DOHH2 (cell line): Measurements from ENCODE around the gene LRGUK.

Source experiments
- H3F3A ChIP-seq: fragments of 200-600 bp; sonication (generic), shearing (Covaris generic); 2 replicates; pipeline ENCODE4 v1.6.0; 2016; ENCODE audit warnings: antibody characterized with exemption, mild to moderate bottlenecking; ENCODE audit not compliant: control insufficient read depth, insufficient read depth
- H3K27ac ChIP-seq: fragments of 200-600 bp; sonication (generic); 2 replicates; pipeline ENCODE4 v1.5.1; 2014; ENCODE audit warnings: low read depth, mild to moderate bottlenecking, low read length, moderate library complexity
- H3K27me3 ChIP-seq: fragments of 200-600 bp; sonication (generic); 2 replicates; pipeline ENCODE4 v1.6.1; 2014; ENCODE audit warnings: mild to moderate bottlenecking, low read length, mixed read lengths; ENCODE audit not compliant: control insufficient read depth
- H3K36me3 ChIP-seq: fragments of 200-600 bp; sonication (generic); 2 replicates; pipeline ENCODE4 v1.6.1; 2014; ENCODE audit warnings: mild to moderate bottlenecking, low read length, moderate library complexity, mixed read lengths; ENCODE audit not compliant: control insufficient read depth
- H3K4me1 ChIP-seq: fragments of 200-600 bp; sonication (generic); 2 replicates; pipeline ENCODE4 v1.6.1; 2014; ENCODE audit warnings: mild to moderate bottlenecking, low read length, mixed read lengths; ENCODE audit not compliant: control insufficient read depth
- H3K4me2 ChIP-seq: fragments of 200-600 bp; sonication (generic); 2 replicates; pipeline ENCODE4 v1.6.0; 2014; ENCODE audit warnings: mild to moderate bottlenecking, low read length, moderate library complexity
- H3K4me3 ChIP-seq: fragments of 200-600 bp; sonication (generic); 2 replicates; pipeline ENCODE4 v1.5.1; 2014; ENCODE audit warnings: mild to moderate bottlenecking, low read length, mixed read lengths
- H3K79me2 ChIP-seq: fragments of 200-600 bp; sonication (generic); 2 replicates; pipeline ENCODE4 v1.6.1; 2014; ENCODE audit warnings: mild to moderate bottlenecking, low read length, mixed read lengths; ENCODE audit not compliant: control insufficient read depth
- H3K9me2 ChIP-seq: fragments of 200-600 bp; sonication (generic); replicated peaks from 2 replicates; pipeline ENCODE4 v1.6.1; 2014; ENCODE audit warnings: mild to moderate bottlenecking, low read length, mixed read lengths; ENCODE audit not compliant: control insufficient read depth
- H3K9me3 ChIP-seq: fragments of 200-600 bp; sonication (generic); 2 replicates; pipeline ENCODE4 v1.6.1; 2014; ENCODE audit warnings: antibody characterized with exemption, low read length, mixed read lengths; ENCODE audit not compliant: control insufficient read depth, insufficient read depth
- H4K20me1 ChIP-seq: fragments of 200-600 bp; sonication (generic); 2 replicates; pipeline ENCODE4 v1.6.0; 2014; ENCODE audit warnings: low read depth, mild to moderate bottlenecking, antibody characterized with exemption, low read length, moderate library complexity; ENCODE audit not compliant: control insufficient read depth, insufficient read depth
- EZH2phosphoT487 ChIP-seq: fragments of 200-600 bp; sonication (generic); IDR thresholded peaks from 2 replicates; pipeline ENCODE4 v1.6.1; 2017; ENCODE audit warnings: borderline replicate concordance, mild to moderate bottlenecking, antibody characterized with exemption, low read length, moderate library complexity, mixed read lengths
- TF ChIP-seq, protein P1 (sequence below): fragments of 200-600 bp; sonication (generic); IDR thresholded peaks from one replicate; pipeline ENCODE4 v1.5.1; 2014; ENCODE audit warnings: antibody characterized with exemption, mild to moderate bottlenecking, low read depth, low read length; ENCODE audit not compliant: poor library complexity, severe bottlenecking

LRGUK gene

DNA sequence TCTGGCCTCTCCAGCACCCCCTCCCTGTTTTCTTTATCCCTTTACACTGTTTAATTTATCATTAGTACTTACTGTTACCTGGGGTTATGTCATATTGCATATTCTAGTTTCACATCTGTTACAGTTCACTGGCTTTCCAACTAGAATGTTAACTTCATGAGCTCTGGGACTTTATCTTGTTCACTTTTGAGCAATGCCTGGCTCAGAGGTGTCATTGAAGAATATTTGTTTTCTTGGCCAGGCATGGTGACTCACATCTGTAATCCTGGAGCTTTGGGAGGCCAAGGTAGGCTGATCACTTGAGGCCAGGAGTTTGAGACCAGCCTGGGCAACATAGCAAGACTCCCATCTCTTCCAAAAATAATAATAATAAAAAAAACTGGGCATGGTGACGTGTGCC lies 40.7 kb downstream of the LRGUK start:
- Histone ChIP-seq H3F3A (no peaks in the 10 kb centered on the region), H3K4me3 (no peak overlapping the region), H3K4me1 (no peaks in the 10 kb centered on the region), H4K20me1 (no peaks in the 10 kb centered on the region), H3K27ac (no peak overlapping the region), H3K36me3 (no peaks in the 10 kb centered on the region), H3K4me2 (no peak overlapping the region), H3K79me2 (no peaks in the 10 kb centered on the region), H3K9me3 (no peaks in the 10 kb centered on the region), H3K9me2 (no peaks in the 10 kb centered on the region), H3K27me3 (no peaks in the 10 kb centered on the region)
- TF ChIP-seq, protein P1, sequence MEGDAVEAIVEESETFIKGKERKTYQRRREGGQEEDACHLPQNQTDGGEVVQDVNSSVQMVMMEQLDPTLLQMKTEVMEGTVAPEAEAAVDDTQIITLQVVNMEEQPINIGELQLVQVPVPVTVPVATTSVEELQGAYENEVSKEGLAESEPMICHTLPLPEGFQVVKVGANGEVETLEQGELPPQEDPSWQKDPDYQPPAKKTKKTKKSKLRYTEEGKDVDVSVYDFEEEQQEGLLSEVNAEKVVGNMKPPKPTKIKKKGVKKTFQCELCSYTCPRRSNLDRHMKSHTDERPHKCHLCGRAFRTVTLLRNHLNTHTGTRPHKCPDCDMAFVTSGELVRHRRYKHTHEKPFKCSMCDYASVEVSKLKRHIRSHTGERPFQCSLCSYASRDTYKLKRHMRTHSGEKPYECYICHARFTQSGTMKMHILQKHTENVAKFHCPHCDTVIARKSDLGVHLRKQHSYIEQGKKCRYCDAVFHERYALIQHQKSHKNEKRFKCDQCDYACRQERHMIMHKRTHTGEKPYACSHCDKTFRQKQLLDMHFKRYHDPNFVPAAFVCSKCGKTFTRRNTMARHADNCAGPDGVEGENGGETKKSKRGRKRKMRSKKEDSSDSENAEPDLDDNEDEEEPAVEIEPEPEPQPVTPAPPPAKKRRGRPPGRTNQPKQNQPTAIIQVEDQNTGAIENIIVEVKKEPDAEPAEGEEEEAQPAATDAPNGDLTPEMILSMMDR = no peak
- TF ChIP-seq EZH2phosphoT487 = no peak

- TF ChIP-seq, protein P1 = no peak
- TF ChIP-seq EZH2phosphoT487 = no peak
- no peaks in the 10 kb centered on the region for H3K9me2 ChIP-seq
- no peak overlapping the region for H3K4me2 ChIP-seq
- H3K79me2 ChIP-seq = no peaks in the 10 kb centered on the region
- H3K4me1 ChIP-seq = no peaks in the 10 kb centered on the region
- H3F3A ChIP-seq = no peaks in the 10 kb centered on the region
- H3K27ac ChIP-seq = no peak overlapping the region
- H4K20me1 ChIP-seq = no peaks in the 10 kb centered on the region
- H3K36me3 ChIP-seq = no peaks in the 10 kb centered on the region
- 0 out of 2 replicates have a peak, but pooled peaks cover 2% of the 10 kb centered on the region for H3K27me3 ChIP-seq
- H3K9me3 ChIP-seq = no peaks in the 10 kb centered on the region
- H3K4me3 ChIP-seq = no peak overlapping the region
These were observed 47.7 kb downstream of the LRGUK start for GRCh38 chr7:134174795-134175261.

DNA sequence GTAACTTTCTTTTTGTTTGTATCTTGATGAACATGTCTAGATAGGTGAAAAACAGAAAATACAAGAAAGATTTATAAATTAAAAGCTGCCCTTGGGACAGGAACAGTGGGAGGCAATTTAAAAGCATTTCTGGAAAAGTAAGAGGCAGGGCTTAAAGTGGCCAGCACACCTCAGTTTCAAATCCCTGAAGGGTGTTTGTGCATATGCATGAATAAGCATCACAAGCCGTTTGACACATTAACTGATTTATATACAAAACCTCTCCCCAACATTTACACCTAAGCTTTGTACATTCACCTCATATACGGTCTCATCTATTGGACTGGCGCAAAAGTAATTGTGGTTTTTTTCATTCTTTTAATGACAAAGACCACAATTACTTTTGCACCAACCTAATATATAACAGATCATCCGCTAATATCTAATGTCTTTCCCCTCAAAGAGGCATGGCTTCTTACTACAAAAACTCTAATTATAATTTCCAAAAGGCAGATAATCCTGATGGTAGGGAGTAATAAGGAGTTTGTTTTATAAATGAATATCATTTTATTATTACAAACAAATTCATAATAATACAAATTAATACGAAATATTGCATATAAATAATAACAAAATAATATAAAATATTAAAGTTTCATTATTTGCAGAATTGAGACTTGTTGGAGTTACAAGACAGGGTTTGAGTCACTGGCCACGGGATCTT lies 48.3 kb downstream of the LRGUK start:
- no peaks in the 10 kb centered on the region for H3F3A ChIP-seq
- H3K4me1 ChIP-seq = no peaks in the 10 kb centered on the region
- TF ChIP-seq EZH2phosphoT487 = no peak
- TF ChIP-seq, protein P1 = no peak
- no peak overlapping the region for H3K4me2 ChIP-seq
- 0 out of 2 replicates have a peak, but pooled peaks cover 2% of the 10 kb centered on the region for H3K27me3 ChIP-seq
- no peaks in the 10 kb centered on the region for H4K20me1 ChIP-seq
- H3K9me2 ChIP-seq = no peaks in the 10 kb centered on the region
- H3K4me3 ChIP-seq = no peak overlapping the region
- no peaks in the 10 kb centered on the region for H3K79me2 ChIP-seq
- H3K36me3 ChIP-seq = no peaks in the 10 kb centered on the region
- H3K27ac ChIP-seq = no peak overlapping the region
- H3K9me3 ChIP-seq = no peaks in the 10 kb centered on the region
